OCI-LY7 (cell line): ENCODE data around the gene LPO. TPM values are rescaled to one million over a fixed set of nuclear protein-coding genes. Genes with fewer than 3 reads are reported as not detected.

Experiments used
- BruUV-seq: library from RNA; stranded (reverse); fragments of 400-500 nt; replicated peaks from 2 replicates; lab custom pipeline; 2021; lab: Mats Ljungman, UMichigan
- CTCF ChIA-PET: fragments of 300-600 bp; sonication (Branson Sonifier 250); formaldehyde crosslinking; loops from one replicate; lab custom pipeline; 2022; ENCODE audit warnings: antibody characterized with exemption; ENCODE audit not compliant: unreplicated experiment; lab: Charles Lee
- POLR2A ChIA-PET: fragments of 300-600 bp; sonication (Branson Sonifier 250); formaldehyde crosslinking; loops from one replicate; lab custom pipeline; 2022; ENCODE audit warnings: antibody characterized with exemption; lab: Charles Lee
- DNase-seq: peaks from one replicate; pipeline ENCODE4 v3.0.0-alpha.2; 2015; ENCODE audit warnings: low spot score
- H2AFZ ChIP-seq: fragments of 200-600 bp; sonication (generic), shearing (Covaris generic); 2 replicates; pipeline ENCODE4 v1.6.1; 2014; ENCODE audit warnings: mild to moderate bottlenecking, antibody characterized with exemption, low read length, moderate library complexity
- H3K27ac ChIP-seq: fragments of 200-600 bp; sonication (generic); 2 replicates; pipeline ENCODE4 v1.5.1; 2014; ENCODE audit warnings: mixed run types, low read depth, mild to moderate bottlenecking, moderate library complexity, low read length, inconsistent platforms; ENCODE audit not compliant: poor library complexity, severe bottlenecking
- H3K36me3 ChIP-seq: fragments of 200-600 bp; sonication (generic); 2 replicates; pipeline ENCODE4 v1.6.1; 2014; ENCODE audit warnings: mild to moderate bottlenecking, antibody characterized with exemption, low read length, moderate library complexity, mixed read lengths; ENCODE audit not compliant: insufficient read depth
- H3K4me1 ChIP-seq: fragments of 200-600 bp; sonication (generic); 2 replicates; pipeline ENCODE4 v1.5.1; 2014; ENCODE audit warnings: mild to moderate bottlenecking, low read length; ENCODE audit not compliant: insufficient read depth, poor library complexity, severe bottlenecking
- H3K4me2 ChIP-seq: fragments of 200-600 bp; sonication (generic); 2 replicates; pipeline ENCODE4 v1.6.1; 2014; ENCODE audit warnings: mild to moderate bottlenecking, low read length
- H3K4me3 ChIP-seq: fragments of 200-600 bp; sonication (generic); 2 replicates; pipeline ENCODE4 v1.5.1; 2014; ENCODE audit warnings: mild to moderate bottlenecking, low read depth, low read length; ENCODE audit not compliant: poor library complexity, severe bottlenecking
- H3K79me2 ChIP-seq: fragments of 200-600 bp; sonication (generic); 2 replicates; pipeline ENCODE4 v1.6.1; 2016; ENCODE audit warnings: low read depth, mild to moderate bottlenecking, low read length, moderate library complexity, mixed read lengths; ENCODE audit not compliant: insufficient read depth
- H3K9me2 ChIP-seq: fragments of 200-600 bp; sonication (generic); 2 replicates; pipeline ENCODE4 v1.6.1; 2016; ENCODE audit warnings: mild to moderate bottlenecking, low read length, mixed read lengths; ENCODE audit not compliant: insufficient read depth
- H3K9me3 ChIP-seq: fragments of 200-600 bp; sonication (generic); 2 replicates; pipeline ENCODE4 v1.6.1; 2014; ENCODE audit warnings: mild to moderate bottlenecking, mixed run types, low read length, mixed read lengths
- H4K20me1 ChIP-seq: fragments of 200-600 bp; sonication (generic); 2 replicates; pipeline ENCODE4 v1.6.1; 2014; ENCODE audit warnings: mild to moderate bottlenecking, antibody characterized with exemption, low read length, moderate library complexity, mixed read lengths; ENCODE audit not compliant: insufficient read depth
- EZH2phosphoT487 ChIP-seq: fragments of 200-600 bp; sonication (generic); IDR thresholded peaks from 2 replicates; pipeline ENCODE4 v1.6.1; 2018; ENCODE audit warnings: low read depth, borderline replicate concordance, mild to moderate bottlenecking, mixed run types, antibody characterized with exemption, low read length, moderate library complexity, mixed read lengths
- intact Hi-C: fragments of 100-400 bp; cut with micrococcal nuclease; formaldehyde crosslinking; loops from one replicate; pipeline ENCODE4 v1.10.0; 2022; ENCODE audit not compliant: unreplicated experiment
- total RNA-seq, 2 experiments: library from RNA; depleted of rRNA in 1 of 2; stranded (reverse); fragments of >200 nt in 1 of 2; shearing (Covaris generic) in 1 of 2; gene quantifications; 2 replicates each; pipeline ENCODE4 v1.2.3, GENCODE V29; 2014 to 2022
- TF ChIP-seq, protein P1 (sequence below): fragments of 200-600 bp; sonication (generic); conservative IDR thresholded peaks from 2 replicates; pipeline ENCODE4 v1.5.1; 2014; ENCODE audit warnings: mild to moderate bottlenecking, antibody characterized with exemption, low read length, moderate library complexity, mixed read lengths

Gene LPO
- total RNA-seq, 2 experiments from 2014 or later: not detected

DNA sequence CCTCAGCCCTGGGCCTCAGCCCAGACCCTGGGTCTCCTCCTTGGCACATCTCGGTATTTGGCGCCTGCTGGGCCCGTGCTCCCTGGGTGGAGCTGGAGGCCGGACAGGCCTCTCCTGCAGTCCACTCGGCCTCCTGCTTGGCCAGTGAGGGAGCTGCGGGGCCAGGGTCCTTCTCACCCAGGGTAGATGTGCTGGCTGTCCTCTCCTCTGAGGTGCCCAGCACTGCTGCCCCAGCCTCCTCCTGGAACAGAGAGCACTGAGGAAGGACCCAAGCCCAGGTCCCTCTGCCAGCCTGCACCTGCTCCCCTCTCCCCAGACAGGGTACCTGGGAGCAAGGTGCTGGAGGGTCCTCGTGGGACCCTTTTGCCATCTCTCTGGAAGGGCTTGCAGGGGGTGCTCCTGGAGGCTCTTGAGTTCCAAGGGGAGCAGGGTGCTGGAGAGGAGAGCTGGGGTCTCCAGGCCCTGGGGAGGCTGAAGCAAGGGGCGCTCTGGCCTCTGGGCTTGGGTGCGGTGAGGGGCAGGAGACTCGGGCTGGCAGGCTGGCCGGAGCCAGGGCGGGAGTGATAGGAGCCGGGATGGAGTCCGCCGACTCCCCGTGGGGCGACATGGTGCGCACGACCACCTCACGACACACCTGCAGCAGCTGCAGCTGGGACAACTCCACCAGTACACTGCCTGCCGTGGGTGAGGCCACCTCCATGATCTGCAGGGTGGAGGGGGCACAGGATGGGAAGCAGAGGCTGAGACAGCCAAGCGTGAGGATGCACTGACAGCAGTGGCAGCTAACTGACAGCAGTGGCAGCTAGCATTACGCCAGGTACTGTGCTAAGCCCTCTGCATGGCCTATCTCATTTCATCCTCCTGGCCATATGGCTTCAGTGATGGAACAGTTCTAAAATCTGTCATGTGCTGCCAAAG is 72.4 kb downstream of the LPO start:
- Histone ChIP-seq H3K4me2 (no peak overlapping the region), H3K36me3 (no peaks in the 10 kb centered on the region), H4K20me1 (no peaks in the 10 kb centered on the region), H3K9me2 (no peaks in the 10 kb centered on the region), H3K9me3 (no peaks in the 10 kb centered on the region), H3K27ac (no peak overlapping the region), H3K4me1 (no peaks in the 10 kb centered on the region), H3K4me3 (no peak overlapping the region), H2AFZ (no peak overlapping the region), H3K79me2 (no peaks in the 10 kb centered on the region)
- TF ChIP-seq EZH2phosphoT487: no peak
- TF ChIP-seq, protein P1, sequence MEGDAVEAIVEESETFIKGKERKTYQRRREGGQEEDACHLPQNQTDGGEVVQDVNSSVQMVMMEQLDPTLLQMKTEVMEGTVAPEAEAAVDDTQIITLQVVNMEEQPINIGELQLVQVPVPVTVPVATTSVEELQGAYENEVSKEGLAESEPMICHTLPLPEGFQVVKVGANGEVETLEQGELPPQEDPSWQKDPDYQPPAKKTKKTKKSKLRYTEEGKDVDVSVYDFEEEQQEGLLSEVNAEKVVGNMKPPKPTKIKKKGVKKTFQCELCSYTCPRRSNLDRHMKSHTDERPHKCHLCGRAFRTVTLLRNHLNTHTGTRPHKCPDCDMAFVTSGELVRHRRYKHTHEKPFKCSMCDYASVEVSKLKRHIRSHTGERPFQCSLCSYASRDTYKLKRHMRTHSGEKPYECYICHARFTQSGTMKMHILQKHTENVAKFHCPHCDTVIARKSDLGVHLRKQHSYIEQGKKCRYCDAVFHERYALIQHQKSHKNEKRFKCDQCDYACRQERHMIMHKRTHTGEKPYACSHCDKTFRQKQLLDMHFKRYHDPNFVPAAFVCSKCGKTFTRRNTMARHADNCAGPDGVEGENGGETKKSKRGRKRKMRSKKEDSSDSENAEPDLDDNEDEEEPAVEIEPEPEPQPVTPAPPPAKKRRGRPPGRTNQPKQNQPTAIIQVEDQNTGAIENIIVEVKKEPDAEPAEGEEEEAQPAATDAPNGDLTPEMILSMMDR: no peak
- DNase-seq: no peak
- intact Hi-C loops: no loop called here
- ChIA-PET CTCF (no interaction called here), POLR2A (interaction anchor here (0.6 kb wide), 1 partner anchor 302 kb away, joined by 3 read pairs; no protein-coding TSS in a partner anchor)
- BruUV-seq: no TSS peak

DNA sequence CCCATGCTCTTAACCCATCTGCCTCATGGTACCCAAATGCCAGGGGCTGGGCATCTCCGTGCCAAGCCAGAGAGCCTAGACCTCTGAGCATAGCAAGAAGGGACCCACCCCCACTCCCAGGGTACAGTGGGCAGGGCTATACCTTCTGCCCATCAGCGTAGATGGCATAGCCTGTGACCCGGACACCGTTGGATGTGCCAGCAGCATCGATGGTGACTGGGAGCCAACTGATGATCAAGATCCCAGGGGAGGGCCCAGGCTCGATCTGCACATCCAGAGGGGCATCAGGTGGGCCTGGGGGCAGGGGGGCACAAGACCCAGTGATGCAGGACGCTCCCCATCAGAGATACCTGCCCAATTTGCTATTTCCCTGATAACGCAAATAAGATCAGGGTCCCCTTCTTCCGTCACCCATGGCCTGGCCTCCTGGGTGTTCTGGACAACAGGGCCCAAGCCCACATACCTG is 73.1 kb downstream of the LPO start:
- H3K79me2 ChIP-seq: no peaks in the 10 kb centered on the region
- TF ChIP-seq EZH2phosphoT487: no peak
- TF ChIP-seq, protein P1: no peak
- intact Hi-C loops: no loop called here
- H3K9me3 ChIP-seq: no peaks in the 10 kb centered on the region
- no peak overlapping the region for H2AFZ ChIP-seq
- BruUV-seq: no TSS peak
- no peaks in the 10 kb centered on the region for H4K20me1 ChIP-seq
- ChIA-PET CTCF (no interaction called here), POLR2A (interaction anchor here (0.6 kb wide), 1 partner anchor 303 kb away, joined by 3 read pairs; no protein-coding TSS in a partner anchor)
- H3K9me2 ChIP-seq: no peaks in the 10 kb centered on the region
- H3K4me1 ChIP-seq: no peaks in the 10 kb centered on the region
- H3K27ac ChIP-seq: no peak overlapping the region
- no peaks in the 10 kb centered on the region for H3K36me3 ChIP-seq
- no peak overlapping the region for H3K4me2 ChIP-seq
- no peak overlapping the region for H3K4me3 ChIP-seq
- no peak for DNase-seq

DNA sequence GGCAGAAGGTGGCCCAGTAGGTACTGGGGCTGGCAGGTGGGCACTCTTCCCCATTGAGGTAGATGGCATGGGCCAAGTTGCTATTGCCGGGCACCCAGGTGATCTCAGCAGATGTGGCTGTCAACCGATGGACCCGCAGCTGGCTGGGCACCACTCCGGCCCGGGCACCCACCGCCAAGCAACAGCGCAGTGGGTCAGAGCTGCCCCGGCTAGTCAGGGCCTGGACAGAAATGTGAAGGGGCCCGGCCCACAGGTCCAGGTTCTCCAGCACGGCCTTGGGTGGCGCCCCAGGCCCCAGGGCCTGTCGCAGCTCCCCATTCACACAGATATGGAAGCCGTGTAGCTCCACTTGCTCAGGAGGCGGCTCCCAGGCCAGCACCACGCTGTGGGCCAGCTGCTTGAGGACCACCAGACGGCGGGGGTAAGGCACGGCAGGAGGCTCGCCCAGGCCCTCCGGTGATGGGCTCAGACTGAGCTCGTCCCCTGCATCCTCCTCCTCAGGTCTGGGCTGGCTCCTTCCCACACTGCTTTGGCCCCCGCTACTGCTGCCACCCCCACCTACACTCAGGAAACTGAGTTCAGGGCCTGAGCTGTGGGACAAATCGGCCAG is 73.7 kb downstream of the LPO start:
- CTCF ChIA-PET: no interaction called here
- H3K9me3 ChIP-seq: no peaks in the 10 kb centered on the region
- H2AFZ ChIP-seq: no peak overlapping the region
- no peaks in the 10 kb centered on the region for H4K20me1 ChIP-seq
- H3K9me2 ChIP-seq: no peaks in the 10 kb centered on the region
- POLR2A ChIA-PET: no interaction called here
- no peaks in the 10 kb centered on the region for H3K79me2 ChIP-seq
- no peak overlapping the region for H3K4me2 ChIP-seq
- H3K27ac ChIP-seq: no peak overlapping the region
- no TSS peak for BruUV-seq
- TF ChIP-seq EZH2phosphoT487: no peak
- TF ChIP-seq, protein P1: no peak
- no peaks in the 10 kb centered on the region for H3K36me3 ChIP-seq
- no peak for DNase-seq
- H3K4me1 ChIP-seq: no peaks in the 10 kb centered on the region
- H3K4me3 ChIP-seq: no peak overlapping the region
- intact Hi-C loops: no loop called here
